Measurements from ENCODE around the gene LGALS9B.
"Not testable (repeated sequence)": the region's sequence is repeated elsewhere in the genome, so short reads cannot be mapped to it uniquely, and the experiment has no call there.

GRCh38 chr17:20433382-20433781 is 34.0 kb downstream of the LGALS9B start:
- not testable (repeated sequence) for TF ChIP-seq POLR2A (IDR thresholded peaks at IDR 0.05); CTCF (IDR thresholded peaks at IDR 0.05 in 8 of 11, conservative IDR thresholded peaks at IDR 0.05 in 3 of 11)
